ENCODE results near the gene NFATC1.

NFATC1 gene

DNA sequence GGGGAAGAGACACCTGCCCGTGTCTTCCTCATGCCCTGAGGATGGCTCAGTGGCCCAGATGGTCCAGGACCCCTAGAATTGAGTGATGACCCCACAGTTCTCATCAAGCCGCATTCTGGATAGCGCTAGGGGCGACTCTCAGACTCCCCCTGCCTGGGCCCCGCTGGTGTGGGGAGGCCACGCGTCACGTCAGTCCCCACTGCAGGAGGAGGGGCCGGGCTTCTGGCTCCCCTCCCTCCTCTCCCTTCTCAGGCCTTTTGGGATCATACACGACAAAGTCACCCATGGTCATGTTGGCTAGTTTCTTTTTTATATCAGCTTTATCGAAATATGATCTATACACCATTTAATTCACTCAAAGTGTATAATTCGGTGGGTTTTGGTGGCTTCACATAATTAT lies 61.5 kb downstream of the NFATC1 start:
- DNase-seq (ENCODE audit: low read depth): no peak

DNA sequence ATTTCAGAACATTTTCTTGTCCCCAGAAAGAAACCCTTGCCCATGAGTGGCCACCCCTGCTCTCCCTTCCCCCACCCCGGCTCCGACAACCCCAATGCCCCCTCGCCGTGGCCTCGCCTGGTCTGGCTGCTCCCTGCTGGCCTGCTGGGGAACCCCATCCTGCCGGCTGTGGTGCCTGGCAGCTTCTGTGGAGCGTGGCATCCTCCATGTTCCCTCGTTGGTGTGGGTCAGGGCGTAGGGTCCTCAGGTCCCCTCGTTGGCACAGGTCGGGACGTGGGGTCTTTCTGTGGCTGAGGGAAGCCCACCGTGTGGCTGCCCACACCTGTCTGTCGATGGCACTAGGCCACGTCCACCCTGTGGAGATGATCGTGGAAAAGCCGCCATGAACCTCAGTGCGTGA lies 61.9 kb downstream of the NFATC1 start:
- no peak for DNase-seq (ENCODE audit: low read depth)

DNA sequence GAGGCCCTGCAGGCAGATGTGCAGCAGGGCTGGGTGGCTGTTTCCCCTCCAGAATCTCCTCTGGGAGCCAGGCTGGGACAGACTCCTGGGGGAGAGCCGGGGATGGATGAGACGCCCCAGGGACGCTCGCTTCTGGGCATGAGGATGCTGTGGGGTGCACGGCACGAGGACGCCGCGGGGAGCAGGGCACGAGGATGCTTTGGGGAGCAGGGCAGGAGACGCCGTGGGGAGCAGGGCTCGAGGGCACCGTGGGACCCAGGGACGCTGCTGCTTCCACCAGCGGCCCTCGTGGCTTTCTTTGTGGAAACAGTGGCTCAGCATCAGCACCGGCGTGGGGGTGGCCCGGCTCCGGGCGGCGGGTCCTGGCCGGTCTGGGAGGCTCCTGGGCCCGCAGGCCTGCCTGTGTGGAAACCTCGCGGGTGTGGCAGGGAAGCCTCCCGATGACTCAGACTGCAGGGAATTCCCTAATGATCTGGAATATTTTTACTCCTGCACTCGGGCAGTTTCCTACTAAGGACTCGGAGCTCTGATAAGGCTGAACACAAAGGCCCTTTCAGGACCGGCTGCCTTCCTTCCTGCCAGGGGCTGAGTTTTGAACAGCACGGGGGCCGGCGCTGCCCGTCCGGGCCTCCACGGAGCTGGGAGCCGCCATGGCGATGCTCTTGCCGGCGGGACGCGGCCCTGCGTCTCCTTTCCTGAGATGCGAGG lies 62.6 kb downstream of the NFATC1 start:
- no peak for DNase-seq (ENCODE audit: low read depth)

DNA sequence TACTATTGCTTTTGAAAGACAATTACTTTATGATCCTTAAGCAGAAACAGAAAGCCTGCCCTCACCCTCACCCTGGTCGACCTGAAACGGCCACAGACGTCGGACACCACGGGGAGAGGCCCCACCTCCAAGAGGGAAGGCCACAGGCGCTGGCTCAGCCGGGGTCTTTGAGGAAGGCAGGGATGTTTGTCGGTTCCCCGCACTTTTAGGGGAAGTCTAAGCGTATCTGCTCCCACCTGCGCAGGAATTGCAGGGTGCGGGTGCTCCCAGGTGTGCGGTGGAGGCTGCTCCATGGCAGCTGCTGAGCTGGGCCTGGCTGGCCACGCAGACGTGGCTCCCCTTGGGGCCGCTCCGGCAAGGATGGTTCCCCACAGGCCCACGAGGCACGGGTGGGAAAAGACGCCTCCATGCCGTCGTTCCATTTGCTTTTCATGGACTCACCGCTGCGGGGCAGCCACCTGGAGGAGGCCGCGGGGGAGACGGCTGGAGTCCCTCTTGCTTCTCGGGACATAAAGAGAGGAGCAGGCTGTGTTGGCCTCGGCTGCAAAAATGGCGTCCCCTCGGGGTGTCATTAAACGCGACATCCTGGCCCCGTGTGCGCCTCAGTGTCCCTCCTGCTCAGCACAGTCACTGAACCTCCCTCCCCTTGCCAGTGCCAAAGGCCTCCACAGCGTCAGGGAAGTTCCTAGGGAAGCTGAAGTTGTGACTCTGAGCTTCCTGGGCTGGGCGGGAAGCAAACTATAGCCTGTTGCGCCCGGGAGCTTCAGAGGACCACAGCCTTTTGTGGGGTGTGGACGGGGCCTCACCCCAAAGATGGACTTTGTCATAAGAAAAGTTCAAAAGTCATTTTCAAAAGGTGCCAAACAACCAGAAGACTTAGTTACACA lies 63.4 kb downstream of the NFATC1 start:
- no peak for DNase-seq (ENCODE audit: low read depth)

DNA sequence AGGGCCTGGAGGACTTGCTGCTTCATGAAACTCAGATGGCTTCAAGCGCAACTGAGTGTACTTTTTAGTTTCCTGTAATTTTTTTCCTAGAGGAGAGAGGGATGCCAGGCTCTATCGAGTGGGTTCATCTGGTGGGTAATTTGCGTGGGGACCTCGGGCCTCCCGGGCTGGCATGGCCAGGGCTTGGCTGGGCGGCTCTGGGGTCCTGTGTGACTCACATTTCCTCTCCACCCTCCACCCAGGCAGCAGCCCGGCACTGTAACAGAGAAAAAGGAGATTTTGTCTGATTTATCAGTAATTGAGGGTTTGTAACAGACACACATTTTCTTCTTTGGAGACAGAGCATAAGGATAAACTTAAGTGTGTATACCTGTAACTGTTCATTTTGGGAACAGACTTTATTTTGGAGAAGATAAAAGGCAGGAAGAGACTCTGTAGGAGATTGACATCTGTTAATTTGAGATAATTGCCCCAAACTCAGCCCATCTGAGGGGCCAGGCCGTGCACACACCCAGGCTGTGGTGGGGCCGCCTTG lies 64.3 kb downstream of the NFATC1 start:
- DNase-seq (ENCODE audit: low read depth): no peak

DNA sequence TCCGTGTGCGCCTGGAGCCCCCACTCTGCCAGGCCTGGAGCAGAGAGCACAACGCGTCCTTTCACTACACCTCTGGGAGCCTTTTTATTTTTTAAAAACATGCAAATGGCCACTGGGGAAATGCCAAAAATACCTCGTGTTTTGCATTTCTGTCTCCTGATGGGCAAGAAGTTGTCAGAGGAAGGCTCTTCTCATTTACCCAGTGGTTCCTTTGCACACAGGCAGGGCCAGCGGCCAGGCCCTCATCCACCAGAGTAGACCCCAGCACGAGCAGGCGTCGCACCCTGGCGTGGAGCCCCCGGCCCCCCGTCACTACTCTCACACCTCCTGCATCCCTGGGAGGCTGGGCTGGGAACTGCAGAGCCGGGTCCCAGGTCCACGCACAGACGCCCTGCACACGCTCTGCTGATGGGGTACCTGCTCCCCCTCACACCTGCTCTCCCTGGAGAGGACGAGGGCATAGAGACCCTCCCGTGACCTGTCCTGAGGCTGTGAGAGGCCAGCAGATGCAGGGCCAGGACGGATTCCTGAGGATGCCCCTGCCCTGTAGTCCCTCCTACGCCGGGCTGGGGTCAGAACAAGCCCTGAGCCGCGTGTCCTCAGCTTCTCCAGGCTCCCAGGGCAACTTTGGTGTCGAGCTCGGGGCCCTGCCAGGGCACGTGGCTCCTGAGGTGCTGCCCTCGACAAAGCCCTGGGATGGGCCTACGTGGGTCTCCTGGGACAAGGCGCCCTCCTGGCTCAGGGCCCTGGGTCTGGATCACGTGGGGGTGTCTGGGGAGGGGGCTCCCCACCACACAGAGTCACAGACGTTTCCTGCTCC lies 65.0 kb downstream of the NFATC1 start:
- no peak for DNase-seq (ENCODE audit: low read depth)

DNA sequence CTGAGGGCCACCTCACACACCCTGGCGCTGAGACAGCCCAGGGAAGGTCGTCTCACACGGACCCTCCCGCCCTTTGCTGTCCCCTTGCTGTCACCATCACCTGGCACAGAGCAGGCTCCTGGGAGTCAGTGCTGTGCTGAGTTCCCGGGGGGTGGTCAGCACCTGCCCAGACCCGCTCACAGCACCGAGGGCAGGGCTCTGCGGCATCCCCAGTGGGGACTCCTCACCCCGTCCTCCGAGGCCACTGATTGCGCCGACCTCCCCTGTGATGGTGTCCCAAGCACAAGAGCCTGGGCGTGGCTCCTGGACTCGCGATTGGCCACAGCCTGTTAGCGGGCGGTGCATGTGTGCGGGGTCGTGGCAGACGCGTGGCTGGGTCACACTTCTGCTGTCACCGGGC lies 65.9 kb downstream of the NFATC1 start:
- no peak for DNase-seq (ENCODE audit: low read depth)

DNA sequence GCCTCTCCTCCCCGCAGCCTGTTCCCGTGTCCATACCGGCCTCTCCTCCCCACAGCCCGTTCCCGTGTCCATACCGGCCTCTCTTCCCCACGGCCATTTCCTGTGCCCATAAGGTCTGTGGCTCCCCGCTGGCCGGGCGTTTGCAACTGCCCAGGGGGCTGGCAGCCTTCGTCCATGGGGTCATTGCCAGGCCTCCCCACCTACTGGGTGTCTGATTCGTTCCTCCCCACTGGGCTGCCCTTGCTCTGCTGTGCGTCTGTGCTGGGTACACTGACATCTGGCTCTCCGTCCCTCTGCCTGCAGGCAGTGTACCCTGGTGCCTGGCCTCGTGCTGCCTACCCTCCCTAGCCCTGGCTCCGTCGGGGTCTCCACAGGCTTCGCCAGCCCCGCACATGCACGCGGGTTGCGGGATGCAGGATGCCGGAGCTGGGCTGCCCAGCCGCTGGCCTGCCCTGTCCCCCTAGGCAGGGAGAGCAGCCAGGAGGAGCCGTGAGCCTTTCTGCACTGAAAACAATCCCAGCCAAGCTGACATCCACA lies 67.8 kb downstream of the NFATC1 start:
- no peak for DNase-seq (ENCODE audit: low read depth)

DNA sequence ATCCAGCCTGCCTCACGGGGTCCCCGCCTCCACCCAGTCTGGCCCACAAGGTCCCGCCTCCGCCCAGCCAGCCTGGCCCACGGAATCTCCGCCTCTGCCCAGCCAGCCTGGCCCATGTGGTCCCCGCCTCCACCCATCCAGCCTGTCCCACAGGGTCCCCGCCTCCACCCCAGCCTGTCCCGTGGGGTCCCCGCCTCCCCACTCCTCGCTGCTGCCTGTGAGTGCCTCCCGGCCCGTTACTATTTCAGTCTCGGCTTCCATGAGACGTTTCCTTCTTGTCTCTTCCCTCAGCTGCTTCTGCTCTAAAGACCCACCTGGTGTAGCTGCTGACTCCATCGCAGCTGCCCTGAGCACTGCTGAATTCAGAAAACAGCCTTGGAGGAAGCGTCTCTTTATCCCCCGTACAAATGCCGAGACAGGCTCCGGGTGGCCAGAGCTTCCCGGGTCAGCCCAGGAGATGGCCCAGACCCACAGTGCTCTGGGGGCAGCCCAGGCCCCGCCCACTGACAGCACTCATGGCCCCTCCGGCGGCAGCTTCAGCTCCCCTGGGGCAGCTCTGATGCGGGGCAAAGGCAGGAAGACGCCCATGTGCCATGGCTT lies 69.8 kb downstream of the NFATC1 start:
- no peak for DNase-seq (ENCODE audit: low read depth)

DNA sequence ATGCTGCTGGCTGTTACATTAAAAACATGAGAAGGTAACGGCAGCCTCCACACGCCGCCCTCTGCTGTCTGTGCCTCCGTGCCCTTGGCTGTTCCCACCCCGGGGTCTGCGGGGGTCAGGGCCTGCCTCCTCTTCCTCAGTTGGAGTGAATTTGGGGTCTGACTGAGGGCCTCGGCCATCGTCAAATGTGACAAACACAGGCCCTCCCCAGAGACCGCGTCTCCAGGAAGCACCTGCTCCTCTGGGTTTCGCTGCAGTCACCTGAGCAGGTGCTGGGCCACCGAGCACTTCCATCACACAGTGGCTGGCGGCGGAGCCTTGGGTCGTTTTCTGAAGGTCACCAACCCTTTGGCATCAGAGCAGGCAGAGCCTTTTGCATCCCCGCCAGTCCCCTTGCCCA lies 70.9 kb downstream of the NFATC1 start:
- DNase-seq (ENCODE audit: low read depth): no peak

DNA sequence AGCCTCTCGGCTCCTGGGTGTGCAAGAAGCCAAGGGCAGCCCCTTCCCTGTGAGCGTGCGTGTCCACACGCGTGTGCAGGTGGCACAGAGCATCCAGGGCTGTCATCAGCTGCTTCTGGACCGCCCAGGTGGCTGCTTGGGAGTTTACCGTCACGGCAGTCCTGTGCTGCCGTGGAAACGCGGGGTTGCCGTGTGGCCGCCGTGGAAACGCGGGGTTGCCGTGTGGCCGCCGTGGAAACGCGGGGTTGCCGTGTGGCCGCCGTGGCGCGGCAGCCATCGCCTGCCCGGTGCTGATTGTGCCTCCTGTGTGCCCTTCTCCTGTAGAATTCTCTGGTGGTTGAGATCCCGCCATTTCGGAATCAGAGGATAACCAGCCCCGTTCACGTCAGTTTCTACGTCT lies 71.4 kb downstream of the NFATC1 start:
- DNase-seq (ENCODE audit: low read depth): no peak

DNA sequence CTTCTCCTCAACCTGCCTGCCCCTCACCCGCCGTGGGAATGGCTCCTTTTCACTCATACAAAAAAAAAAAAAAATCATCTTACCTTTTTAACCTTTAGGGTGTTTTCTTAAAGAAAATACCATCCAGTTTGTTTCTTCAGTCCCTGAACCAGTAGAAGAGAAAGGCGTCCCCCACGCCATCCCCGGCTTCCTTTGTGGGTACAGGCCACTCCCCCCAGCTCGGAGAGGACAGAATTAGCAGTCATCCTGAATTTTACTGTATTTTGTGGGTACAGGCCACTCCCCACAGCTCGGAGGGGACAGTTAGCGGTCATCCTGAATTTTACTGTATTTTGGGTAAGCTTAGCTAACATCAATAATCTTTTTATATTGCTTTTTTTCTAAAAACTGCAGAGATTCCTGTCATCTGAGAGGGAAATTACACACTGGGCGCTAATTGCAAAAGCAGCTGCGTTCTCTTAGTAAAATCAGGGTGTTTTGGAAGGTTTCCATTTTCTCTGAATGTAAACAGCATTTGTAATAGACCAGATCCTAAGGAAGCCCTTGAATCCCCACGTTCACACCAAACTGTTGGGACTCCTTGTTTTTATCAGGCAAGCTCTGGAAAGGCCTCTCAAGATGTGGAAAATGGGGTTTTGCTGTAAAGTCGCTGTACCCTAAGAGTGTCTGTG lies 72.5 kb downstream of the NFATC1 start:
- no peak for DNase-seq (ENCODE audit: low read depth)

DNA sequence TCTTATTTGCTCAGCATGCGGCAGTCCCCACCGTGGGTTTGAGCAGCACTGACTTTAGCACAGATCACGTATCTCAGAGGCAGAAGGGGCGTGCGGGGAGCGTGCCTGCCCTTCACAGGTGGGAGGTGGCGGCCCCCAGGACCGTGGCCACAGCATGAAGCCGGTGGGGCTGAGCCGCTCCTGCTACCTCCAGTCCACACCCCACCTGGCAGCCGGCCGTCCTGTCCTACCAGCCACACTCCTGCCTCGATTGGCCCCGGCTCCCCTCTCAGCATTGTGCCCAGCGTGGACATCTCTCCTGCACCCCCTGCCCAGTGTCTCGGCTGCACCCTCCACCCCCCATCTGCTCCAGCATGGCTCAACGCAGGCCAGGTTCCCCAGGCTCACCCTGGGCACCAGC lies 73.6 kb downstream of the NFATC1 start:
- no peak for DNase-seq (ENCODE audit: low read depth)

DNA sequence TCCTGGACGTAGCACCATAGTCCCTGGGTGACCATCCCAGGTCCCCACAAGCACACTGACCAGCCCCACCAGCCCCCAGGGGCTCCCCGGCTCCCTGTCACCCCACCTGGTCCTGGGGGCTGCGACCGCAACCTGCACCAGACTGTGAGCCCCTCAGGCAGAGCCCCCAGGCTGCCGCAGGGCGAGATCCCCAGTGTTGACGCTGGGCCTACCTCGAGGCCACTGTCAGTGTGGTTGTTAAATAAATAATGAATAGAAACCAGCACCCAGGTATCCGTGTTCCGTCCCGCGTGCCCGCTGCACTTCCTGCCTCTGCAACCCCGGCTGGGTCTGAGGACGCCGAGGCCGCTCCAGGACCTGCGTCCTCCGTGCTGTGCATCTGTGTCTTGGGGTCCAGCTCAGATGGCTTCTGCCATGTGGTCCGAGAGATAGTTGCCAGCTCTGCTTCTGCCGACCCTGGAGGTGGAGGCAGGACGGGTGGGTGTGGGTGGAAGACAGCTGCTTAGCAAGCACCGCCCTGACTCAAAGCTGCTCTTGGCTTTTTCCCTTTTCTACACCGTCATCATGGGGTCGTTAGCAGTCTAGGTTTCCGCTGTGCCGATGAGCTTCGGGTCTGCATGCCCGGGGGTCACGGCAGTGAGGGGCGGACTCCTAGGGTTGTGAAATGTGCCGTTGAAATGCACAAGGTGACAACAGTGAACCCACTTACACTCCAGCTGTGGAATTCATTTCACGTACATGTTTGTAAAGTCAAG lies 74.2 kb downstream of the NFATC1 start:
- DNase-seq (ENCODE audit: low read depth): no peak

DNA sequence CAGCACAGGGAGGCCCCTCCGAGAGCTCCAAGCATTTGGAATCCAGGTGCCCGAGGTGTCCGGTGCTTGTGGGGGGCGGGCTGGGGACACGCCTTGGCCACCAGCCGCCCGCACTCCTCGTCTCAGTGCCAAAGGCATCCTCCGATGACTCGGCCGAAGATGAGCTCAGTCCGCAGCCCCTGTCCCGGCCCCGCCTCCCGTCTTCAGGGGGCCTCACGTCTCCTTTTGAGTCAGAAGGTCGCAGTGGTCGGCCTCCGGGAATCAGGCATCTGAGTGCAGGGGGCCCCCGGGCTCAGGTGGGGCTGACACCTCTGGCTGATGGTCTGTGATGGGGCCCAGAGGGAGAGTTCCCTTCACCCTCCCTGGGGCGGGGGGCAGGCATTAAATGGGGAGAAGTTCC lies 74.8 kb downstream of the NFATC1 start:
- DNase-seq (ENCODE audit: low read depth): no peak

DNA sequence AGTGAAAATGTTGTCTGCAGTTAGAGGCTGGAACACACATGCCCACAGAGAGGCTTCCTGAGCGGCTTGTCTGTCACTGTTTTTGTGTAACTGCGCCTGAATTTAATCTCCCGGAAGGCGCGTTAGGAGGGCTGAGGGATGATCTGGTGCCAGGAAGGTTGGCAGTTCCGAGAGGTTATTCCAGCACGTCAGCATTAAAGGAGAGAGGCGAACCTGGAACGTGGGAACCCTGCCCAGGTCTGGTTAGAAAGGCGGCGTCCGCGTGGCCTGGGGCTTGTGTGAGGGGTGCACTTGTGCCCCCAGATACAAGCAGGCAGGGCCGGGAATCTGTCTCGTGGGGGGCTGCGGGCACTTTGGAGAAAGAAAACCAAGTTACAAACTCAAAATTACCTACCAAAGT lies 75.3 kb downstream of the NFATC1 start:
- DNase-seq (ENCODE audit: low read depth): no peak

DNA sequence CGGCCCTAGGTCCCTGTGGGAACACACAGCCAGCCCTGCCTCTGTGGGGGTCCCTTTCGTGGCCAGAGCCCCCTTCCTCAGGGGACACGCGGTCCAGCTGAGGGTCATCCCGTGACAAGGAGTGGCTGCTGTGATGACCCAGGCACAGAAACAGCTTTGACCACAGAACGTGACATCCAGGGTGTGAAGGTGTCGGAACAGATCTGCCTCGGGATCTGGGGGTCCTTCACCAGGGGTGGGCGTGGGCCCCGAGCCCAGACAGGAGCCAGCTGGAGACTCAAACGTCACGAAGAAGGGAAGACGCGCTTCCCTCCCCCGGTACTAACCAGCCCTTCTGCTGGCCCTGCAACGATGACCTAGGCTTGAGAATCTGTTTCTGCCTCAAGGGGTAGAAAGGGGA lies 75.9 kb downstream of the NFATC1 start:
- no peak for DNase-seq (ENCODE audit: low read depth)

DNA sequence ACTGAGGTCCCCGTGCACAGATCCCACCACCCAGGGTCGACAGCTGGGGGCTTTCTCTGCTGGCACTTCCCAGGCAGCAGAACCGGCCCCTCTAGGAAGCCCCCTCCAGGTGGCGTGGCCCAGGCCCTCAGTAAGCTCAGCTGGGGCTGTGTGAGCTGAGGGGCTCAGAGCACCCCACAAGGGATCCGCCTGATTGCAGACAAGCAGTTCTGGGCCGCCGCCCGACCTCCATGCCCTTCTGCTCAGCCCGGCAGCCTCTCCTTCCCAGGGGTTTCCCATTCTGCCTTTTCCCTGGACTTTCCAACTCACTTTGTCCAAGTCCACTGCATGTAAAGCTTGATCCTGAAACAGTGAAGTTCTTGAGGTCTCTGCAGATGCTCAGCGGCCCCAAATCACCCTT lies 76.4 kb downstream of the NFATC1 start:
- DNase-seq (ENCODE audit: low read depth): no peak

DNA sequence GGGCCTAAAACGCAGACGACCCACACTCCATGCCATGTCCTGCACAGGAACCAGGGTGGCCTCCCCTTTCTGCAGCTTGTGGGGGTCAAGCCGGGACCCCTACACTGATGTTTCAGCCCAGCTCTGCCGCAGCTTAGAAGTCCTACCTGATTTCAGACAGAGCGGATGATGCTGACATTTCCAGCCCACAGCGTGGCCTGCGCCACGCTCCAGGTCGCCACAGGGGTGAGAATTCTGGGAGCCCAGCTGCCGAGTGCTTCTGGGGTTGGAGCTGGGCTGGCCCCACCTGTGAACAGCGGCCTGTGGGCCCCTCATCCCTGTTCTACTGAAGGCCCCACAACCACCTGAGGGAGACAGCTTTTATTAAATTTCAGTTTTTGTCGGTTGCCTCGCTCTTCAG lies 77.2 kb downstream of the NFATC1 start:
- DNase-seq (ENCODE audit: low read depth): no peak

All from T follicular helper cell (primary cell).